Stimulated activated CD4-positive, alpha-beta T cell treated with anti-CD3 and anti-CD28 coated beads, Interleukin-2, amount 100 ng/mL, for 48 hours (primary cell): ENCODE data around the gene OTUD6A.

ENCODE experiments used
- DNase-seq, 2 donors: peaks; one replicate each; pipeline ENCODE4 v3.0.0-alpha.2; 2020

Gene OTUD6A

GRCh38 chrX:70062076-70062475, at the start of gene OTUD6A:
TSS of gene OTUD6A (plus strand) at chrX:70062457. CDS start at chrX:70062525, 68 bp downstream.
- DNase-seq, result no peak

GRCh38 chrX:70012756-70013155, 49.5 kb upstream of the OTUD6A start:
- DNase-seq, result no peak

- DNase-seq, result no peak
Measured at GRCh38 chrX:70013466-70014381, 48.5 kb upstream of the OTUD6A start.

- no peak for DNase-seq
Measured at GRCh38 chrX:70016513-70016912, 45.7 kb upstream of the OTUD6A start.

GRCh38 chrX:70022616-70023015, 39.6 kb upstream of the OTUD6A start:
- DNase-seq, result no peak

- DNase-seq, result no peak
Measured at GRCh38 chrX:70025464-70025863, 36.8 kb upstream of the OTUD6A start.

GRCh38 chrX:70026112-70026850, 36.0 kb upstream of the OTUD6A start:
- DNase-seq, result no peak

GRCh38 chrX:70026851-70027200, 35.4 kb upstream of the OTUD6A start:
- no peak for DNase-seq

GRCh38 chrX:70029863-70030262, 32.4 kb upstream of the OTUD6A start:
- DNase-seq, result no peak

- peak; percentile 42 to 57 for DNase-seq
Measured at GRCh38 chrX:70030301-70030767, 31.9 kb upstream of the OTUD6A start.

GRCh38 chrX:70032792-70033191, 29.5 kb upstream of the OTUD6A start:
- no peak for DNase-seq

- DNase-seq, result peak; percentile 7 to 29
Measured at GRCh38 chrX:70033348-70034051, 28.8 kb upstream of the OTUD6A start.

- DNase-seq, result no peak
Measured at GRCh38 chrX:70034646-70035045, 27.6 kb upstream of the OTUD6A start.

GRCh38 chrX:70038515-70038914, 23.7 kb upstream of the OTUD6A start:
- DNase-seq, result no peak

GRCh38 chrX:70038951-70039350, 23.3 kb upstream of the OTUD6A start:
- no peak for DNase-seq

- no peak for DNase-seq
Measured at GRCh38 chrX:70039758-70040157, 22.5 kb upstream of the OTUD6A start.

- no peak for DNase-seq
Measured at GRCh38 chrX:70041993-70042392, 20.3 kb upstream of the OTUD6A start.

- DNase-seq, result no peak
Measured at GRCh38 chrX:70042399-70043371, 19.6 kb upstream of the OTUD6A start.

- DNase-seq, result no peak
Measured at GRCh38 chrX:70043685-70044084, 18.6 kb upstream of the OTUD6A start.

- DNase-seq, result no peak
Measured at GRCh38 chrX:70044541-70045245, 17.6 kb upstream of the OTUD6A start.

- no peak for DNase-seq
Measured at GRCh38 chrX:70046978-70047377, 15.3 kb upstream of the OTUD6A start.
